GM12892 (cell line): ENCODE results near the gene CISTR.
"Not testable (repeated sequence)": the region's sequence is repeated elsewhere in the genome, so short reads cannot be mapped to it uniquely, and the experiment has no call there.

ENCODE experiments used
- DNase-seq: peaks from one replicate; pipeline ENCODE4 v3.0.0; 2011; ENCODE audit not compliant: insufficient read length
- FAIRE-seq: peaks from 2 replicates; lab custom pipeline; 2011; peaks lifted over from hg19 to GRCh38; lab: Jason Lieb, UNC
- POLR2A ChIP-seq: IDR thresholded peaks from 2 replicates; pipeline ENCODE4 v1.6.1; 2011; ENCODE audit warnings: low read depth, low read length, control low read depth
- POLR2AphosphoS5 ChIP-seq: IDR thresholded peaks from 2 replicates; pipeline ENCODE4 v1.6.1; 2011; ENCODE audit warnings: low read depth, low read length, control low read depth
- TAF1 ChIP-seq: IDR thresholded peaks from 2 replicates; pipeline ENCODE4 v1.6.1; 2011; ENCODE audit warnings: low read depth, mild to moderate bottlenecking, control low read depth, low read length, borderline replicate concordance

The CISTR gene

GRCh38 chr12:53720946-53721345 is 30.8 kb downstream of the CISTR start:
- DNase-seq (no peak), FAIRE-seq (no peak)
- TF ChIP-seq POLR2A (no peak), POLR2AphosphoS5 (no peak), TAF1 (no peak)

GRCh38 chr12:53719649-53720048 is 32.1 kb downstream of the CISTR start:
- TF ChIP-seq POLR2AphosphoS5: no peak
- no peak for TF ChIP-seq TAF1
- TF ChIP-seq POLR2A: no peak
- DNase-seq: no peak
- no peak for FAIRE-seq

GRCh38 chr12:53718567-53718966 is 33.2 kb downstream of the CISTR start:
- DNase-seq, FAIRE-seq: not testable (repeated sequence)

- FAIRE-seq (no peak), DNase-seq (no peak)
- TF ChIP-seq TAF1: no peak
- no peak for TF ChIP-seq POLR2A
- no peak for TF ChIP-seq POLR2AphosphoS5
These were observed 34.5 kb downstream of the CISTR start for GRCh38 chr12:53717319-53717718.

- DNase-seq (no peak), FAIRE-seq (no peak)
- TF ChIP-seq TAF1: no peak
- no peak for TF ChIP-seq POLR2AphosphoS5
- TF ChIP-seq POLR2A: no peak
These were observed 37.8 kb downstream of the CISTR start for GRCh38 chr12:53714004-53714403.

- FAIRE-seq (no peak), DNase-seq (no peak)
- TF ChIP-seq TAF1 (no peak), POLR2AphosphoS5 (no peak)
These were observed 38.3 kb downstream of the CISTR start for GRCh38 chr12:53713516-53713915.

GRCh38 chr12:53712059-53712643 is 39.6 kb downstream of the CISTR start:
- TF ChIP-seq POLR2AphosphoS5: no peak
- no peak for TF ChIP-seq POLR2A
- TF ChIP-seq TAF1: no peak
- DNase-seq (no peak), FAIRE-seq (no peak)

- DNase-seq (no peak), FAIRE-seq (no peak)
- TF ChIP-seq POLR2AphosphoS5: no peak
- no peak for TF ChIP-seq TAF1
- TF ChIP-seq POLR2A: no peak
These were observed 41.7 kb downstream of the CISTR start for GRCh38 chr12:53710091-53710490.

- FAIRE-seq (no peak), DNase-seq (no peak)
- TF ChIP-seq TAF1: no peak
- no peak for TF ChIP-seq POLR2AphosphoS5
- TF ChIP-seq POLR2A: no peak
These were observed 42.1 kb downstream of the CISTR start for GRCh38 chr12:53709671-53710070.

- TF ChIP-seq TAF1 (no peak), POLR2AphosphoS5 (no peak), POLR2A (no peak)
- FAIRE-seq: no peak
- no peak for DNase-seq
These were observed 45.7 kb downstream of the CISTR start for GRCh38 chr12:53706080-53706479.

- DNase-seq (no peak), FAIRE-seq (no peak)
- TF ChIP-seq POLR2AphosphoS5 (no peak), POLR2A (no peak), TAF1 (no peak)
These were observed 48.0 kb downstream of the CISTR start for GRCh38 chr12:53703756-53704155.

GRCh38 chr12:53701518-53702264 is 50.1 kb downstream of the CISTR start:
- TF ChIP-seq TAF1 (no peak), POLR2AphosphoS5 (no peak), POLR2A (no peak)
- FAIRE-seq (peak; percentile 88), DNase-seq (peak; percentile 48)

GRCh38 chr12:53700567-53700966 is 51.2 kb downstream of the CISTR start:
- TF ChIP-seq POLR2AphosphoS5: no peak
- no peak for TF ChIP-seq TAF1
- TF ChIP-seq POLR2A: no peak
- FAIRE-seq (no peak), DNase-seq (no peak)
